SW 1271 (cell line): Measurements from ENCODE around the gene DPM3.
"Not testable (repeated sequence)": the region's sequence is repeated elsewhere in the genome, so short reads cannot be mapped to it uniquely, and the experiment has no call there.

Source experiments
- DNase-seq, 2 experiments: peaks; one replicate each; lab custom pipeline; 2025; lab: John Stamatoyannopoulos, UW

DPM3 gene

DNA sequence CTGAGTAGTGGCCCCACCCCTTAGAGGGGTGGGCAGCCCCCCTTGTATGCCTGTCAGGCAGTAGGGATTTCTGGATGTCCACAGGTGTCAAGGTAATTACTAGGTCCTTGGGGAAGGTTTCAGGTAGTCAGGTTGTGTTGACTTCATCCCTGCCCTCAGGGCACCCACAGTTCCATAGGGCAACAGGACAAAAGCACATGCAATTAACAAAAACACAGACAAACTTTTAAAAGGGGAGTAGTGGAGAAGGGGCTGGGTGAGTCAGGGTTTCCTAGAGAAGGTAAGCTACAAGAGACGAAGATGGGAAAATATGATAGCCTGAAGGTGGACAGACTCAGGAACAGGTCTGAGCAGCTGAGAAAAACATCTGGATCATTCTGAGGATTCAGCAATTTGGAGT, 18.7 kb upstream of the DPM3 start:
- DNase-seq, result no peak

DNA sequence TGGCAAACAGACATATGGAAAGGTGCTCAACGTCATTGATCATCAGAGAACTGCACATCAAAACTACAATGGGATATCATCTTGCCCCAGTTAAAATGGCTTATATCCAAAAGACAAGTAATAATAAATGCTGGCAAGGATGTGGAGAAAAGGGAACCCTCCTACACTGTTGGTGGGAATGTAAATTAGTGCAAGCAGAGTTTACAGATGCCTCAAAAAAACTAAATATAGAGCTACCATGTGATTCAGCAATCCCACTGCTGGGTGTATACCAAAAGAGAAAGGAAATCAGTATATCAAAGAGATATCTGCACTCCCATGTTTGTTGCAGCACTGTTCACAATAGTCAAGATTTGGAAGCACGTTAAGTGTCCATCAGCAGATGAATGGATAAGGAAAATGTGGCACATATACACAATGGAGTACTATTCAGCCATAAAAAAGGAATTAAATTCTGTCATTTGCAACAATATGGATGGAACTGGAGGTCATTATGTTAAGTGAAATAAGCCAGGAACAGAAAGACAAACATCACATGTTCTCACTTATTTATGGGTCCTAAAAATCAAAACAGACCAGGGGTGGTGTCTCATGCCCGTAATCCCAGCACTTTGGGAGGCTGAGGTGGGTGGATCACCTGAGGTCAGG, 15.8 kb upstream of the DPM3 start:
- not testable (repeated sequence) for DNase-seq

DNA sequence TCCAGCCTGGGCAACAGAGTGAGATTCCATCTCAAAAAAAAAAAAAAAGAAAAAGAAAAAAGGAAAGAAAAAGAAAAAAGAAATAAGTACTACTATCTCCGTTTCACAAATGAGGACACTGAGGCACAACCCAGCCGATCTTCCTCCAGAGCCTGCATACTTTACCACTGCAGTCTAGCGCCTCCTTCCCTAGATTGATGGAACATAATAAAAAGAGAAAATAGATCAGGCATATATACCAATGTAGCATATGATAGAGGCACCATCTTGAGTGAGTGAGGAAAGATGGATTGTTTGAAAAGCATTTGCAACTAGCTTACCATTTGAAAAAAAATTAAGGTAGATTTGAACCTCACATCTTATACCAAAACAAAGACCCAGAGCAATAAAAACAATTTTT, 5.2 kb upstream of the DPM3 start:
- DNase-seq, result no peak

DNA sequence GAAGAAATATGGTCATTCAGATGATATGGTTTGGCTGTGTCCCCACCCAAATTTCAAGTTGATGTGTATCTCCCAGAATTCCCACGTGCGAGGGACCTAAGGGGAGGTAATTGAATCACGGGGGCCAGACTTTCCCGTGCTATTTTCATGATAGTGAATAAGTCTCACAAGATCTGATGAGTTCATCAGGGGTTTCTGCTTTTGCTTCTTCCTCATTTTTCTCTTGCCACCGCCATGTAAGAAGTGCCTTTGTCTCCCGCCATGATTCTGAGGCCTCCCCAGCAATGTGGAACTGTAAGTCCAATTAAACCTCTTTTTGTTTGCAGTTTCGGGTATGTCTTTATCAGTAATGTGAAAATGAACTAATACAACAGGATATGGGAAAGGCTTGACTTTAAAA, 1.4 kb upstream of the DPM3 start:
- no peak for DNase-seq

DNA sequence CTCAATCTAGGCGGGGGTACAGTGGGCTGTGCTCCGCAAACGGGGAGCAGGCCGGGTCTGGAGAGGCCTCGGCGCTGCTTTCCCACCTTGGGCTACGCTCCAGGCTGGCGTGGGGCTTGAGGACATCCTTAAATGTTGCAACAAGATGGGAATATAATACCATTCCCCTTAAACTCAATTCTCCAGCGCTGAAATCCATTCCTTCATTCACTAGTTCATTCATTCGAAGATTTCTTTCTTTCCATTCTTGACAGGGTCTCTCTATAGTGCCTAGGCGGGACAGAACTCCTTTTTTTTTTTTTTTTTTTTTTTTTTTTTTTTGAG, 261 bp upstream of the DPM3 start:
- no peak for DNase-seq

DNA sequence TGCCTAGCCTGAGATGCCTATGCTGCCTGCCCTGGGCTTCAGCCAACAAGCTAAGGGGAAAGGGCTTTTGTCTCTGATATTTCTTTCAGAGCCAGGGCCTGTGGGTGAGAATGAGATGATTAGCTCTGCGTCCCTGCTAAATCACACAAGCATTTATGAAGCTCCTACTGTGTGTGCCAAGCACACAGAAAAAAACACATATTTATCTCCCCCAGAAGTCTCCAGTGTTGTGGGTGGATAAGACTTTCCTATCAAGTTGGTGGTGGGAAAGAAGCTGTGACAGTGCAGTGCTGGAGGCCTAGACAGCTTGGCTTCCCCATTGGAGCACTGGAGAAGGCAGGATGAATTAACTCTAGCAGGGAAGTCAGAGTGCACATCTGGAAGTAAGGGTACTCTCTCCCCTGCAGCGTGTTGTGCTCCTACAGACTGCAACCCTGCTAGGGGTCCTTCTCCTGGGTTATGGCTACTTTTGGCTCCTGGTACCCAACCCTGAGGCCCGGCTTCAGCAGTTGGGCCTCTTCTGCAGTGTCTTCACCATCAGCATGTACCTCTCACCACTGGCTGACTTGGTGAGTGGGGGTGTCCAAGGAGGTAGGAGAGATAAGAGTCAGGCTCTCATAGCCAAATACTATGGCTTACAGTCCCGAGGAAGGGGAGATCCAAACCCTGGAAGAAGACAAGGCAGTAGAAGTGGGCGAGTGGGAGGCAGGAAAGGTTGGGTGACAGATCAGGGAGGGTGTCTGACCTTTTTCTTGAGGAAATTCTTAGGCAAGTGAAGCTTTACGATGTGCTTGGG, 3.0 kb downstream of the DPM3 start:
- DNase-seq, result no peak

GRCh38 chr1:155136748-155137147, 3.6 kb downstream of the DPM3 start:
- DNase-seq, result no peak

- DNase-seq, result peak; percentile 54 to 79
Measured at GRCh38 chr1:155135415-155136028, 4.8 kb downstream of the DPM3 start, which contains the start of gene SLC50A1. Gene SLC50A1, plus strand, starts transcription at chr1:155135852. Its CDS starts 60 bp downstream, at chr1:155135912.

- peak; percentile 89 to 92 for DNase-seq
Measured at GRCh38 chr1:155134880-155135414, 5.4 kb downstream of the DPM3 start.

DNA sequence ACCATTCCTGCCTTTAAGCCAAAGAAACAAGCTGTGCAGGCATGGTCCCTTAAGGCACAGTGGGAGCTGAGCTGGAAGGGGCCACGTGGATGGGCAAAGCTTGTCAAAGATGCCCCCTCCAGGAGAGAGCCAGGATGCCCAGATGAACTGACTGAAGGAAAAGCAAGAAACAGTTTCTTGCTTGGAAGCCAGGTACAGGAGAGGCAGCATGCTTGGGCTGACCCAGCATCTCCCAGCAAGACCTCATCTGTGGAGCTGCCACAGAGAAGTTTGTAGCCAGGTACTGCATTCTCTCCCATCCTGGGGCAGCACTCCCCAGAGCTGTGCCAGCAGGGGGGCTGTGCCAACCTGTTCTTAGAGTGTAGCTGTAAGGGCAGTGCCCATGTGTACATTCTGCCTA, 6.0 kb downstream of the DPM3 start:
- no peak for DNase-seq

- DNase-seq, result no peak
Measured at GRCh38 chr1:155133799-155134281, 6.5 kb downstream of the DPM3 start.

DNA sequence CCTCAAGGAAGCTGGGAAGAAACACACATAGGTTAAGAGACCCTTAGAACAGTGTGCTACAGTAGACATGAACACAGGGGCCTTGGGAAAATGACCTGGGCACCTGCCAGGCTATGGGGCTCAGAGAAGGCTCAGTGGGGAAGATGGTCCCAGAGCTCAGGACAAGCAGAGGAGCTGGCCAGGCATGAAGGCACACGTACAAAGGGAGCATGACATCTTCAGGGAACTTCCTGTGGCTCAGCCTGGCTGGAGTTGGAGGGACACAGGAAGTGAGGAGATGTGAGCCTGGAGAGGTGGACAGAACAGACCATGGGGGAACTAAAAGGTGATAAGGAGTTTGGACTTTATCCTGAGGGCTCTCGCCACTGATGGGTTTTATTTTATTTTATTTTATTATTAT, 8.5 kb downstream of the DPM3 start:
- DNase-seq, result no peak

GRCh38 chr1:155131285-155131684, 9.0 kb downstream of the DPM3 start:
- DNase-seq, result no peak

- no peak for DNase-seq
Measured at GRCh38 chr1:155130272-155131006, 9.9 kb downstream of the DPM3 start.

DNA sequence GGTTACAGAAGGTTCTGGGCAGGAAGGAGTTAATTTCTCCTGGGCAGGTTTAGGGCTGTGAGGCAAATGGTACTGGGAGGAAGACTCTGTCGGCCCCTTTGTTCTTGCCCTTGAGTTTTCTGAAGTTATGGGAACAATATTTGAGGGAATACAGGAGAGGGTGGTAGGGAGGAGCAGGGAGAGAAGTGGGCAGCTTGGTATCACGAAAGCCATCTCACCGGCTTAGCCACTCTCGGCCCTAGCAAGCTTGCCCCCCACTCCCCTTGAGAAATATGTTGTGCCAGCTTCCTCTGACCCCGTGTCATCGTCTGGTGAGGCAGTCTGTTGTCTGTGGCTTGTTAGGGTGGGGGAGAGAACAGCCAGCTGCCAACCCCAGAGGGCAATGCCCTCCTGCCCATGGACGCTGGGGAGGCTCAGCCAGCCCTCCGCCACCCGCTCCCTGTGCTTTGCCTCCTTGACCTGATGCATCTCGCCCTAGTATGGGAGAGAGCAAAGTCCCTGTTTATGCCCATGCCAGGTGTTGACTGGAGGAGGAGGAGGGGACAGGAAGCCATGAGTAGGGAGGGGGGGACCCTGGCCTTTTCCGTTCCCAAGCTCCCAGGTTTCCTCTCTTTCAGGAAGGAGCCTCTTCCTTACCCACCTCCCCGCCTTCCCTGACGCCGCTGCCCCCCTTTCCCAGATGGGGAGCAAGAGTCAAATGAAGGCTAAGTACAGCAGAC, 11.4 kb downstream of the DPM3 start:
- no peak for DNase-seq

GRCh38 chr1:155127967-155128754, 12.2 kb downstream of the DPM3 start:
- DNase-seq, result no peak

DNA sequence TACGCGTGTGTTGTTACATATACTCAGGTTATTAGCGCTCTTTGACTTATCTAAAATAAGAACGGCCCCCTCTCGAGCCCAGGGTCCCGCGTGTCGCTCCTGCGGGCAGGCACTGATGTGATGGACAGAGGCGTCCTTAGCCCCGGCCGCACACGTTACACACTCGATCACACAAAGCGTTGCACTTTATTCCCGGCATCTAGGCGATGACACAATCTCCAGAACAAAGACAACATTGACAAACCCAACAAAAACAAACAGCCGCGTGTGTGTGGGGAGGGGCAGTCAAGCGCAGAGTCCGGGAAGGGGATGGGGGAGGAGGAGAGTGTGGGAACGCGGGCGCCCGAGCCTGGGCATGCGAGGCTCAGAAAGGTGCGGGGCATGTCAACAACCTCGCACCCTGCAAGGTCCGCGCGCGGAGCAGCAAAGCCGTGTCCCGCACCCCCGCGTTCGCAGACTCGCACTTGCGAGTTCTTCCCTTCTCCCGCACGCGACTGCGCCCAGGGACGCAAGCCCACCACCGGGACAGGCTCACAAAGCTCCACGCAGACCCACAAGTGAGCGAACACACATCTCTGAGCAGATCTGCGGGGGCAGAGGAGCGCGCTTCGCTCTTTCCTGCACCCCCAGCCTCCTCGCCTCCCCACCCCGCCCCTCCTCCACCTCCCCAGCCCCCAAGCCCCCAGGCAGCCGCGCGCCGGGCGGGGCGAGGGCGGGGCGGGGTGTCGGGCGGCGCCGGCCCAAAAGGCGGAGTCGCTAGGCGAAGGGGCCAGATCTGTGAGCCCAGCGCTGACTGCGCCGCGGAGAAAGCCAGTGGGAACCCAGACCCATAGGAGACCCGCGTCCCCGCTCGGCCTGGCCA, 13.0 kb downstream of the DPM3 start, which contains the start of gene EFNA1:
Gene EFNA1 (plus strand): TSS at position 772 of the 862 bp plus-strand sequence. CDS start 102 bp downstream, outside the sequence.
- DNase-seq, result no peak

DNA sequence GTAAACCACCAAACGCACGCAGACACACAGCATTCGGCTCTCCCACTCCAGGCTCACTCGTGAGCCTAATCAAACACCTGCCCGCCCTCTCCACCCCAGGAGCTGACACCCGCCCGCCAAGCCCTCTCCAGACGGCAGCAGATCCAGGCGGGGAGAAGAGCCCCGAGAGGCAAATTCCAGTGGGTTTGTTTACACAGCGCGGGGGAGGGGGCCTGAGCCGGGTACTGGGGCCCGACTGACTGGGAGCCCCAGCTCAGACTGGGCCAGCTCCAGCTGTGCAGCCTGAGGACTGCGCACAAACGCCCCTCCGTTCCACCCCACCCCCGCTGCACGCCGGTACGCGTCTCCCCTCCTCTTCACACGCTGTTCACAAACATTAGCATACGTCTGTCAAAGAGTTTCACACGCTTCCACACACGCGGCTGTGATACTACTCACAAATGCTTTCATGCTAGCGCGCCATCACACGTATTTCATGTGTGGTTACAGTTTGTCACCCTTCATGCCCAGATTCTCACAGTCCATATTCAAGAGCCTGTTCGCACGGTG, 13.7 kb downstream of the DPM3 start:
- DNase-seq, result no peak

DNA sequence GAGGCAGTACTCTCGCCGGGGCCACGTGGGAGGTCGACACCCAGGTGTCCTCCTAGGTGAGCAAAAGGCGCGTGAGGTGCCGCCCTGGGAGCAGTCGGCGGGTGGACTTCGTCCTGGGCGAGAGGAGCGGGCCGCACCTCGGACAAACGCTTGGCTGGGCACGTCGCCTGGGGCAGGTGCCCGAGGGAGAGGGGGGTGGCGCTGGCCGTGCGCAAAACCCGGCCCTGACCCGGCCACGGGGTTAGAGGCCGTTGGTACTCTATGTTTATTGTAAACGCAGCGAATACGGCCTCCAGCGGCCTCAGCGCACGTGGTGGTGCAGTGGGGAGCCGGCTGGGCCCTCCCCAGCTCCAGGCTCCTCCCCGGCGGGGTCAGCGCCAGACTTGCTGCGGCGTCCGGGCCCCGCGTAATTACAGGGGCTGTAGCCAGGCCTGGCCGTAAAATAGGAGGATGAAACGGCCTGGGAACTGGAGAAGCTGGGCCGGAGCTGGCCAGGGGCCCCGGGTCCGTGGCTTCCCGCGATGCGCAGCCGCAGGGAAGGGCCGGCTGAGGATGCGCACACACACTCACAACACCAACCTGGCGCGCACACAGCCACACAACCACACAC, 14.3 kb downstream of the DPM3 start:
- DNase-seq, result no peak
